Coronary artery (tissue), 2 donors: Measurements from ENCODE around the gene OSBPL9.

Experiments used
- DNase-seq: peaks from one replicate; pipeline ENCODE4 v3.0.0-alpha.2; 2017; ENCODE audit warnings: low spot score
- H3K27ac ChIP-seq, 2 donors: fragments of 200-600 bp; sonication (generic); one replicate each; pipeline ENCODE4 v1.5.1; 2016 to 2019
- H3K4me3 ChIP-seq: fragments of 200-600 bp; sonication (generic); 2 replicates; pipeline ENCODE4 v1.5.1; 2016; ENCODE audit warnings: mild to moderate bottlenecking, moderate library complexity
- CTCF ChIP-seq: fragments of 200-600 bp; sonication (generic); IDR thresholded peaks from one replicate; pipeline ENCODE4 v1.5.1; 2019; ENCODE audit warnings: antibody characterized with exemption

Gene OSBPL9

GRCh38 chr1:51717842-51718241 is 101.0 kb downstream of the OSBPL9 start:
- no peak for TF ChIP-seq CTCF
- no peak for DNase-seq
- Histone ChIP-seq H3K27ac (no peak overlapping the region), H3K4me3 (no peak overlapping the region)

- DNase-seq: no peak
- TF ChIP-seq CTCF: no peak
- Histone ChIP-seq H3K27ac (no peak overlapping the region), H3K4me3 (no peak overlapping the region)
These were observed 102.3 kb downstream of the OSBPL9 start for GRCh38 chr1:51719146-51719545.

DNA sequence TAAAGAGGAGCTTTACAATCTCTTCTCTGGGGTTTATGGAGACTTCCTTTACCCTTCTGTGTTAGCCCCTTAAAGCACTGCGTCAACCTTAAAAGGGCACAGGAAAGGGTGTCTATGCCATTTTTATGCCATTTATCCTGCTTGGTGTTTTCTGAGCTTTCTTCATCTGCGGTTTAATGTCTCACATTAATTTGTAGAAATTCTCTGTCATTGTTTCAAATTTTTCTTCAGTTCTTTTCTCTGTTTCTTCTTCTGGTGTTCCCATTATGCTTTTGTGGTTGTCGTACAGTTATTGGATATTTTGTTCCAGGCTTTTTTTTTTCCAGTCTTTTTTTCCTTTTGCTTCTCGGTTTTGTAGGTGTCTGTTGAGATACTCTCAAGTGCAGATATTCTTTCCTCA is 107.9 kb downstream of the OSBPL9 start:
- Histone ChIP-seq H3K27ac (no peak overlapping the region), H3K4me3 (no peak overlapping the region)
- no peak for DNase-seq
- TF ChIP-seq CTCF: no peak

DNA sequence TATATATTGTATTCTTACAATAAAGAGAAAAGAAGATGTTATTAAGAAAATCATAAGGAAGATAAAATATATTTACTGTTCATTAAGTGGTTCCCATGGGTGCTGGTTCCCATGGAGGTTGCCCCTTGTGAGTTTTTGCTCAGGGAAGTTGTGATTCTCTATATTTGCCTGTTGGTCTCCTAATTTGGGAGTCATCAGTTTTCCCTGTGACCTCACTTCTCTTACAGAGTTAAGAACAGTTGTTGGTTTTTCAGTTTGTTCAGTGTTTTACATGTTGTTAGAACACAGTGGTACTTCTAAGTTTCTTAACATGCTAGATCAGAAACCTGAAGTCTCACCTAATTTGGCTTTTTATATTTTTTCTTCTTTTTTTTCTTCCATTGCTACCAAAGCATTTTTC is 109.2 kb downstream of the OSBPL9 start:
- Histone ChIP-seq H3K4me3 (no peak overlapping the region), H3K27ac (no peak overlapping the region)
- DNase-seq: no peak
- no peak for TF ChIP-seq CTCF

DNA sequence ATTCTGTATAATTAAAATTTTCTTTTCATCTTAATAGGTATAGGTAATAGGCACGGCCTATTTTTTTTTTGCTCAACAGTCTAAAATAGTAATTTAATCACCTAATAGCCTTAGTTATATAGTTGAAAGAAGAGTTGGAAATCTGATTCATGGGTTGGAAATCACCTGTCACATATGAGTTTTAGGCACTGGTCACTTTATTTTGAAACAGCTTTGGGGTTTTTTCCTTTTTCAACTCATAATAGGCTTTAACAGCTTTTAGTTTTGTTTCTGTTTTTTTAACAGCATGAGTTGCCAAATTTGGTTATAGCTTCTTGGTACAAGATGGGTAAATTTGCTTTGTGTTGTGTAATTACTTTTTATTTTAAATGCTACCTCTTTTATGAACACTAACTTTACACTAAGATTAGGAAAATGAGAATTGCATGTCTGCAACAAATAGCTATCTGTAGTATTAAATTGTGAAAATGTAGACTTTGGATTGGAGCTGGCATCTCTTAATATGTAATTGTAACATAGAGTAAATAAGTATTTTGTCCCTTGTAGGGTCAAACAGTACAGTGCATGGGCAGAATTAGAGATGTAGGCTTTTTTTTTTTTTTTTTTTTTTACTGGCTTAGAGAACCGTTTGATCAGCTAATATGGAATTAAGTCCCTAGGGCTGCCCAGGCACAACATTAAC is 109.8 kb downstream of the OSBPL9 start:
- no peak for TF ChIP-seq CTCF
- DNase-seq: no peak

GRCh38 chr1:51727366-51727765 is 110.5 kb downstream of the OSBPL9 start:
- no peak for DNase-seq
- TF ChIP-seq CTCF: no peak
- no peak overlapping the region for H3K27ac ChIP-seq
- no peak overlapping the region for H3K4me3 ChIP-seq

More for the DNA sequence above, 109.8 kb downstream of the OSBPL9 start:
- Histone ChIP-seq H3K27ac (no peak overlapping the region), H3K4me3 (no peak overlapping the region)

DNA sequence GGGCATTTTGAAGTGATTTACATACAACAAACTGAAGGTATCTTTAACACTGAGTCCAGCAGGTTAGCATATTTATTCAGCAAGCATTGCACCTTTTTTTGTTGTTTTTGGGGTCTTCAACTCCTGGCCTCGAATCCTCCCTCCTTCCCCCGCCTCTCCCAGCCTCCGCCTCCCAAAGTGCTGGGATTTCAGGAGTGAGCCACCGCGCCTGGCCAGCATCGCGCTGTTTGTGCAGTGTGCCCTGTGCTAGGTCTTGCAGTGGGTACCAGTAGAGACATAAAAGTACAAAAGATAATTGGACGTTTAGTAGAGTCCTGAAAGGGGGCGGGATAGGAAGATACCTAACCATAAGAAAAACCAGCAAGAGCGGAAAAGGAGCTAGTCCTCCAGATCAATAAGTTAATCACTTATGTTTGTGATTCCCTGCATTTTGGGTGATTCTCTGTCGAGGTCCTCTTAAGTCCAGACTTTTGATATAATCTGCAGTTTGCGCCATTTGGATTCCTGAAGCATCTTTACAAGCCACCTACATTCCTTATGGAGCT is 111.8 kb downstream of the OSBPL9 start:
- DNase-seq: no peak
- Histone ChIP-seq H3K27ac (no peak overlapping the region), H3K4me3 (peak overlapping the region; percentile 81)
- TF ChIP-seq CTCF: no peak
